Measurements from ENCODE around the gene AAK1.

Gene AAK1

DNA sequence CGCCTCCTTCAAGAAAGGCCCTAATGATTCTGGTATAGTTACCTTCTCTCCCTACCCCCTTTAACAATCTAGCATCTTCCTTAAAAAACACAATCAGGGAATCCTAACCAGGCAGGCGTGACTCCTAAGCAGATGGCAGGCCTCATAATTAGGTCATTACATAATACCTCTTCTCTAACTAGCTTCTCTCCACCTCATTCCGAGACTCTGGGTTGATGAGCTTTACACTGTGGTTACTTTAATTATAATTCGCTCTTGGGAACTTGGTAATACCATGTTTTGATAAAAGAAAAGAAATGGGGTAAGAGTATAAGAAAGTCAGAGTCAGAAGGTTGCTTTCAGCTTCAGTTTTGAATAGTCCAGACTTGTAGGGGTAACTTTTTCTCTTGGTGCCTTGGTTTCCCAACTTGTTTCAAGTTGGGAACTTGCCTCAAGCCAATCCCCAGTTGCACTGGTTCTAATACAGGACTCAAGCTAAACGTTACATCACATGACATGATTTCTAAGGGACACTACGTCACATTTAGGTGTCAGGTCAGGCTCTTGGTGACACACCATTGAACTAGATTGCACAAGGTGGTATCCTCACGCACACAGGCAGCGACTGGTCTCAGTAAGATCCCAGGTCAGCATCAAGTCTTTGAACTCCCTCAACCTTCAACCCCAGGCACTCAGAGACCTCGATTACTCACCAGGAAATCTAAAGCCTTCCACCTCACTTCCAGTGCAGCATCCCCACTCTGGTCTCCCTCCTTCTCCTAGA, 59.2 kb downstream of the AAK1 start:
- in situ Hi-C loops (cut with MboI; ENCODE audit: low pct_unique_long_range_greater_than_20kb, low sequenced_read_pairs, unreplicated experiment), result no loop called here
- no peak for DNase-seq (ENCODE audit: low spot score)
- no peak for TF ChIP-seq CTCF (IDR thresholded peaks at IDR 0.05; ENCODE audit: extremely low read depth, insufficient read depth, missing control alignments)

- DNase-seq (ENCODE audit: low spot score), result no peak
- TF ChIP-seq CTCF (IDR thresholded peaks at IDR 0.05; ENCODE audit: extremely low read depth, insufficient read depth, missing control alignments), result no peak
- in situ Hi-C loops (cut with MboI; ENCODE audit: low pct_unique_long_range_greater_than_20kb, low sequenced_read_pairs, unreplicated experiment), result no loop called here
Measured at GRCh38 chr2:69583321-69583833, 60.2 kb downstream of the AAK1 start.

DNA sequence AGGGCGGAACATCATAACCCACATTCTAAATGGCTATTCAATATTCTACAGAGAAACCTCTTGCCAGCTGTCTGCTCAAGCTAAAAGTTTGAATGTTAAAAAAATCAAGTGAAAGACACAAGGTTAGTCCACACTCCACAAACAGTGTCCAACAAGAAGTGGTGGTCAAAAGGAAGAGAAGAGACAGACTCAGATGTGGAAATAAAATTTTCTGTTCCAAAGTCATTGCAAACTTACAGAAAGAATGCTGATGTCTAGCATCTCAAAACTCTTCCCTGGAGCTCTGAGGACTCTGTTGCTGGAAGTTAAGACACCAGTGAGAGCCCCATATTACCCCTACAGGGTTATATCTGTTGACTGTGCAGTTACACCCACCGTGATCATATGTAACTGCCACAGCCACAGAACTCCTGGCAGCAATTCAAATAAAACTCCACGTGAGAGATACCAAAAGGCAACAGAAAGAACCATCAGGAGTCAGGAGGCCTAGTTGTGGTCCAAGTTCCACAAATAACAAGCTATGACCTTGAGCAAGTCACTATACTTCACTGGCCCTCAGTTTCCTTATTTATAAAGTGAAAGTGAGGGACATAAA, 60.9 kb downstream of the AAK1 start:
- in situ Hi-C loops (cut with MboI; ENCODE audit: low pct_unique_long_range_greater_than_20kb, low sequenced_read_pairs, unreplicated experiment), result no loop called here
- no peak for TF ChIP-seq CTCF (IDR thresholded peaks at IDR 0.05; ENCODE audit: extremely low read depth, insufficient read depth, missing control alignments)

DNA sequence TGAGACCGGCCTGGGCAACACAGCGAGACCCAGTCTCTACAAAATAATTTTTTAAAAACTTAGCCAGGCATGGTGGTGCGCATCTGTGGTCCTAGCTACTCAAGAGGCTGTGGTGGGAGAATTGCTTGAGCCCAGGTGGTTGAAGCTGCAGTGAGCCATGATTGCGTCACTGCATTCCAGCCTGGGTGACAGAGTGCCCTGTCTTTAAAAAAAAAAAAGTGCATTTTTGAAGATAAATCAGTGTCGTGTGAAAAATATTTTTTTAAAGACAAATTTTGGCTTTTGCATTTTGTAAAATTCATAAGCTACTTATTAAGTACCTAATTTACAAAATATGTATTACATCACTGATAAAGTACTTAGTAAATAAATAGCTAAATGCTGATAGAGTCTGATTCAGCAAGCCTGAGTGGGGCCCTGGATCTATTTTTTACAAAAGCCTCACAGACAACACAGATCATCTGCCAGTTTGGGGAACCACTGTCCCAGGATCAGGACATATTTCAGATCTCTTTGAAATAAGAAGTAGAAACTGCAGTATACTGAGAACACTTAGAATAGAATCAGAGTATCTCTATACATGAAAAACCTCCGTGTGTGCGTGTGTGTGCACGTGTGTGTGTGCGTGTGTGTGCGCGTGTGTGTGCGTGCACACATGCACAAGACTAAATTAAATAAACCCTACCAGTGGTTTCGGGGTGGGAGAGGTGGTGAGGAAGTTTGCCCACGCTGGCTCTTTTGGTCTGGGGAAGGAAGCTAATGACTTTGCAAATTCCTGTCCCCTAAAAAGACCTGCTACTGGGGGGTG, 61.6 kb downstream of the AAK1 start:
- no peak for DNase-seq (ENCODE audit: low spot score)
- in situ Hi-C loops (cut with MboI; ENCODE audit: low pct_unique_long_range_greater_than_20kb, low sequenced_read_pairs, unreplicated experiment), result no loop called here
- no peak for TF ChIP-seq CTCF (IDR thresholded peaks at IDR 0.05; ENCODE audit: extremely low read depth, insufficient read depth, missing control alignments)

More for the DNA sequence above, 60.9 kb downstream of the AAK1 start:
- DNase-seq (ENCODE audit: low spot score), result no peak

DNA sequence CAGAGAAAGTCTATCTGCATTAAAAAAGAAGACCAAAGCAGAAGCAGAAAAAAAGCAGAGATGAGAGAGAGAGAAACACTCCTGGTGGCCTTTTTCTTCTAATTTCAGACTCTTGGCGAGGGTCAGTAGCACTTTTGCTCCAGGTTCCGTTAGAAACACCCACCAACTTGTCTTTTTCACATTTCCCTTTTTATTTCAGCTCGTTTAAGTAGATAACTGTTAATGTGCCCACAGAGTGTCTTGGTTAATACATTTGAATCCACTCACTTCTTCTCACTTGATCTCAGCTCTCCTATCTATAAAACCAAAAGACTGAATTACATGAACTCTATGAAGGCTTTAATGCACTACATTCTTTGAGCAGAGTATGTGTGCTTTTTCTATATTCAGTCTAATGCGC, 63.1 kb downstream of the AAK1 start:
- in situ Hi-C loops (cut with MboI; ENCODE audit: low pct_unique_long_range_greater_than_20kb, low sequenced_read_pairs, unreplicated experiment), result no loop called here
- TF ChIP-seq CTCF (IDR thresholded peaks at IDR 0.05; ENCODE audit: extremely low read depth, insufficient read depth, missing control alignments), result no peak
- no peak for DNase-seq (ENCODE audit: low spot score)

- DNase-seq (ENCODE audit: low spot score), result no peak
- no peak for TF ChIP-seq CTCF (IDR thresholded peaks at IDR 0.05; ENCODE audit: extremely low read depth, insufficient read depth, missing control alignments)
- in situ Hi-C loops (cut with MboI; ENCODE audit: low pct_unique_long_range_greater_than_20kb, low sequenced_read_pairs, unreplicated experiment), result no loop called here
Measured at GRCh38 chr2:69579536-69579935, 64.0 kb downstream of the AAK1 start.
